ENCODE results near the gene SNRPA. TPM values are rescaled to one million over a fixed set of nuclear protein-coding genes. Genes with fewer than 3 reads are reported as not detected.

The SNRPA gene
- total RNA-seq, 1 experiment from 2014 or later: 147 TPM

- H3F3A ChIP-seq (ENCODE audit: insufficient read depth, low read depth): peaks cover 9% of the 10 kb centered on the region
- no peak overlapping the region for H3K4me3 ChIP-seq
- no peaks in the 10 kb centered on the region for H3K9me2 ChIP-seq (ENCODE audit: insufficient read depth)
- intact Hi-C loops (cut with micrococcal nuclease; ENCODE audit: unreplicated experiment): no loop called here
- no peak overlapping the region for H2AFZ ChIP-seq
- no peaks in the 10 kb centered on the region for H3K9me3 ChIP-seq (ENCODE audit: insufficient read depth, low read depth)
- ChIA-PET CTCF (interaction anchor here (0.6 kb wide), 1 partner anchor 67 kb away, joined by 6 read pairs; no protein-coding TSS in a partner anchor), POLR2A (ENCODE audit: unreplicated experiment) (interaction anchor here (0.7 kb wide), 1 partner anchor 18 kb away, joined by 3 read pairs; the partner anchor contains the start of gene SNRPA)
- DNase-seq: no peak
- no peaks in the 10 kb centered on the region for H3K27me3 ChIP-seq (ENCODE audit: insufficient read depth, low read depth)
- TF ChIP-seq EZH2 (IDR thresholded peaks at IDR 0.05; ENCODE audit: low read depth): no peak
- TF ChIP-seq CTCF (conservative IDR thresholded peaks at IDR 0.05): no peak
- BruUV-seq (replicated peaks): no TSS peak
- no peak overlapping the region for H3K4me2 ChIP-seq
- no peaks in the 10 kb centered on the region for H3K79me2 ChIP-seq (ENCODE audit: low read depth)
- no peak overlapping the region for H3K27ac ChIP-seq
- no peaks in the 10 kb centered on the region for H4K20me1 ChIP-seq (ENCODE audit: insufficient read depth)
- peaks cover 15% of the 10 kb centered on the region for H3K4me1 ChIP-seq (replicated peaks; ENCODE audit: insufficient read depth)
- peaks cover 18% of the 10 kb centered on the region for H3K36me3 ChIP-seq (ENCODE audit: low read depth)
These were observed 17.9 kb upstream of the SNRPA start for GRCh38 chr19:40733149-40733548.

GRCh38 chr19:40735013-40735771 is 15.8 kb upstream of the SNRPA start:
- H3F3A ChIP-seq (ENCODE audit: insufficient read depth, low read depth): peaks cover 20% of the 10 kb centered on the region
- H3K4me1 ChIP-seq (replicated peaks; ENCODE audit: insufficient read depth): peaks cover 15% of the 10 kb centered on the region
- DNase-seq: peak in 1 of 2 experiments; percentile 37
- peaks cover 12% of the 10 kb centered on the region; the same call in 1 of the 2 replicates for H3K36me3 ChIP-seq (ENCODE audit: low read depth)
- ChIA-PET CTCF (interaction anchor here (0.6 kb wide), 1 partner anchor 20 kb away, joined by 3 read pairs; no protein-coding TSS in a partner anchor), POLR2A (ENCODE audit: unreplicated experiment) (interaction anchor here (0.5 to 1.4 kb wide), 6 partner anchors 15 to 62 kb away, joined by 3 to 10 read pairs (median 6); partner anchors contain the start of genes ACTMAP, COQ8B, ITPKC and NUMBL)
- H3K4me2 ChIP-seq: peak overlapping the region; percentile 45; the same call in 1 of the 2 replicates
- TF ChIP-seq CTCF (conservative IDR thresholded peaks at IDR 0.05) (no peak), EZH2 (IDR thresholded peaks at IDR 0.05; ENCODE audit: low read depth) (no peak)
- intact Hi-C loops (cut with micrococcal nuclease; ENCODE audit: unreplicated experiment): no loop called here
- H3K79me2 ChIP-seq (ENCODE audit: low read depth): no peaks in the 10 kb centered on the region
- H3K27ac ChIP-seq: peak overlapping the region; percentile 65
- no peaks in the 10 kb centered on the region for H3K27me3 ChIP-seq (ENCODE audit: insufficient read depth, low read depth)
- no peak overlapping the region for H3K4me3 ChIP-seq
- no peaks in the 10 kb centered on the region for H3K9me3 ChIP-seq (ENCODE audit: insufficient read depth, low read depth)
- no peak overlapping the region for H2AFZ ChIP-seq
- no TSS peak for BruUV-seq (replicated peaks)
- no peaks in the 10 kb centered on the region for H3K9me2 ChIP-seq (ENCODE audit: insufficient read depth)
- no peaks in the 10 kb centered on the region for H4K20me1 ChIP-seq (ENCODE audit: insufficient read depth)

GRCh38 chr19:40736661-40737060 is 14.3 kb upstream of the SNRPA start:
- Histone ChIP-seq H3K9me2 (ENCODE audit: insufficient read depth) (no peaks in the 10 kb centered on the region), H3K79me2 (ENCODE audit: low read depth) (no peaks in the 10 kb centered on the region), H3K4me2 (no peak overlapping the region), H3K9me3 (ENCODE audit: insufficient read depth, low read depth) (no peaks in the 10 kb centered on the region), H4K20me1 (ENCODE audit: insufficient read depth) (no peaks in the 10 kb centered on the region; the same call in 1 of the 2 replicates), H3F3A (ENCODE audit: insufficient read depth, low read depth) (peaks cover 31% of the 10 kb centered on the region), H2AFZ (no peak overlapping the region), H3K4me3 (no peak overlapping the region), H3K27me3 (ENCODE audit: insufficient read depth, low read depth) (no peaks in the 10 kb centered on the region), H3K4me1 (replicated peaks; ENCODE audit: insufficient read depth) (peaks cover 15% of the 10 kb centered on the region), H3K27ac (peak overlapping the region; percentile 65), H3K36me3 (ENCODE audit: low read depth) (peaks cover 12% of the 10 kb centered on the region; the same call in 1 of the 2 replicates)
- TF ChIP-seq EZH2 (IDR thresholded peaks at IDR 0.05; ENCODE audit: low read depth): no peak
- intact Hi-C loops (cut with micrococcal nuclease; ENCODE audit: unreplicated experiment): loop anchor here (1.0 kb wide), 2 partner anchors 14 to 17 kb away; partner anchors contain the start of gene ACTMAP
- no TSS peak for BruUV-seq (replicated peaks)
- ChIA-PET CTCF (no interaction called here), POLR2A (ENCODE audit: unreplicated experiment) (interaction anchor here (0.7 to 1.4 kb wide), 4 partner anchors 12 to 271 kb away, joined by 5 to 10 read pairs (median 6); partner anchors contain the start of genes ACTMAP and BLVRB)
- no peak for DNase-seq
